GM18507 (cell line): ENCODE measurements around the gene FHOD3.
A peak's percentile ranks its signal among the peaks of the same experiment; 100 is the strongest.

Experiments
- DNase-seq: peaks from one replicate; pipeline ENCODE4 v3.0.0; 2011; ENCODE audit warnings: low read depth; ENCODE audit not compliant: insufficient read length; ENCODE audit errors: extremely low spot score
- FAIRE-seq: peaks from 2 replicates; lab custom pipeline; 2011; peaks lifted over from hg19 to GRCh38; lab: Jason Lieb, UNC

FHOD3 gene

DNA sequence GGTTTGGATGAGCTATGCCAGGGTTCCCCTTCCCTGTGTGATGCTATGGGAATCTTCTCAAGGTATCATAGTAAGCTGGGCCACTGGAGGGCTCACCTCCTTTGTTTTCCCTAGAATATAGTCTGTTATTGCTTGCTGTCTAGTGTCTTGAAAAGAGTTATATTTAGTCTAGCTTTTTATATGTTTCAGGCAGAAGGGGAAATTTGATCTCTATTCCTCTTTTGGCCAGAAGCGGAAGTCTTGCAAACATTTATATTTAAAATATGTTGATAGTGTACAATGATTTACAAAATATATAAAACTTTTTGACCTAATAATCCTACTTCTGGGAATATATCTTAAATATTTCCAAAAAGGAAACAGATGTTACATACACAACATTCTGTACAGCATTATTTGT lies 260.7 kb downstream of the FHOD3 start:
- no peak for DNase-seq
- no peak for FAIRE-seq

DNA sequence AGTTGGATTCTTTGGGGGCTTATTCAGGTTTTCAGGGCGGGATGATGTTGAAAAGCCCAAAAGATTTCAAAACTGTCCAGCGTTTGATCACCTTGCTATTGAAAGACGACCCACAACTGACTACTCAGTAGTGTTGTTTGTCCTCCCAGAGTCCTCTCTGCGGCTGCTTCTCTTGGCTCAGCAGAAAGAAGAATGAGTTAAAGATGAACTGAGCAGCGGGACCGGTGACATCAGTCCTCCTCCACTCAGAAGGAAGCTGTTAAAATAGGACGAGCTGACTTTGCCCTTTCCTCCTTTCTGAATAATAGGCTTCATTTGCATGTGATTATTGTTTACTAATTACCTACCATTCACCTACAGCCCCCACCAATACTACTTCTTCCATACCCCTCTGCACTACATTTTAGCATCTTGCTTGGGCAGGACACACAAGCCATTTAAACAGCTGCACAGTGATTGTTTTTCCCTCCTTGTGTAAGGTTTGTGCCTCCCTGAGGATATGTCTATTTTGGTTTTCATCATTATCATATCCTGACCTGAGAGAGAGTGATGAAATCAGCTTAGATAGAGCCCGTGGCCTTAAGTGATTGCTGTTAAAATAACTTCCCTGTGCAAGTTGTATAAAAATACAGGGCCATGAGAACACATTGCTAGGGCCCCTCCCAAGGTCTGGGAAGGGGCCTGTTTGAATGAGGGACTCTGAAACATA lies 261.8 kb downstream of the FHOD3 start:
- no peak for DNase-seq
- FAIRE-seq = no peak

DNA sequence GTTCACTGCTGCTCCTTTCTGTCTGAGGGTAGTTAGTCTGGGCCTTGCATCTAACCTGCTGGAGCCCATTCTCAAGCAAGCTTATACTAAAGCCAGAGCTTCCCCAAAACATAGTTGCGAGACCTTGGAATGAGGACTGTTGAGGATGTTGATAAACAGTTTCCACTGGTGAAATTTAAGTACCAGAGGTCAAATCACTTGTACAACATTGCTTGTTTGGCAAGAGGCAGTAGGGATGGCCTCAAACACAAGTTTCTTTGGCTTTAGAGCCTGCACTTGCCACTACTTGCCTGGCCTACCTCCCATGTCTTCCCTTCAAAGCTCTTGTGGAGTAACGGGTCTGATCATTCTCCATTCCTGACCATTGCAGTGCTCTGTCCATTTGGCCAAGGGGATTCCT lies 262.7 kb downstream of the FHOD3 start:
- no peak for FAIRE-seq

DNA sequence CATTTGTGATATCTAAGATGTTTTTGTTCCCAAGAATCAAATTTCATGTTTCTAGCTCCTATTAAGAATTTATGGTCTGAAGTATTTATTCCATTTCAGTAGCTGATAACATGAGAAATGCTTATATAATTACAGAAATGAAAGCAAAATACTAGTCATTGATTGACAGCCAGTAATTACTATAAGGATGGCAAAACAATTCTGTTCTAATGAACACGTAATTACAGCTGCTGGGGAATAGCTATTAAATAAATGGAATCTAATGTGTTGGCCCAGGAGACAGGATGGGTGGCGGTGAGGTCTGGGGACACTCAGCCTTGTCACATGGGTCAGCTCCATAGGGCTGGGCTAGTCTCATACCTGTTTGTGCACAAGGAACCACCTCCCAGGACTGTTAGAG lies 263.5 kb downstream of the FHOD3 start:
- no peak for FAIRE-seq
- no peak for DNase-seq

More for the DNA sequence above, 262.7 kb downstream of the FHOD3 start:
- DNase-seq = no peak

DNA sequence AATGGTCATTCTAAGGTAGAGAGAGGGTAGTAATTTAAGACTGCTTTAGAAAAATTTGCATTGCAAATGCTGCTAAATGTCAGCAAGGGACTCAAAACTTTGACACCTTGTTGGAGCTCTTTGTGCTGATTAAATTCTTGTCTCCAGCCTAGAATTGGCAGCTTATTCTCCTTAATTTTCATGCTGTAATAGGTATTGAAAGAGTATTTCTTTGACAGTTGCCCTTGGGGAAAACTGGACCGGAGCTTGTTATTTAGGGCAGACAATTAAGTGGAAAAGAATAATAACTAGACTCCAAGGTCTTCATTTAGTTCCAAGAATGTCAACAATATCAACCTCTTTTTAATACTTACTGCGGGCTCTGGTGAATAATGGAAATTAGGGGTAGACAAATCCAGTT lies 267.3 kb downstream of the FHOD3 start:
- FAIRE-seq = no peak
- no peak for DNase-seq

DNA sequence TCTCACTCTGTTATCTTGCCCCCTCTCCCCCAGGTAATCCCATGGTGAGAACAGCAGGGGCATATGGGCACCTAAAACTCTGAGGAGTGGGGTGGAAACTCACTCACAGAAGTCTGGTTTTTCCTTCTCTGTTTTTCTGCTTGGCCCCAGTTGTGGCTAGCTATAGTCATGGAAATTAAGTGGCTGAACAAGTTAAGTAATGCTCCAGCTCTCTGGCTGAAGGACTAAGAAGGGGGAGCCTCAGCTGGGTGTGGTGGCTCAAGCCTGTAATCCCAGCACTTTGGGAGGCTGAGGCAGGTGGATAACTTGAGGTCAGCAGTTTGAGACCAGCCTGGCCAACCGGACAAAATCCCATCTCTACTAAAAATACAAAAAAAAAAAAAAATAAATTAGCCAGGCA lies 270.3 kb downstream of the FHOD3 start:
- FAIRE-seq = no peak
- no peak for DNase-seq

DNA sequence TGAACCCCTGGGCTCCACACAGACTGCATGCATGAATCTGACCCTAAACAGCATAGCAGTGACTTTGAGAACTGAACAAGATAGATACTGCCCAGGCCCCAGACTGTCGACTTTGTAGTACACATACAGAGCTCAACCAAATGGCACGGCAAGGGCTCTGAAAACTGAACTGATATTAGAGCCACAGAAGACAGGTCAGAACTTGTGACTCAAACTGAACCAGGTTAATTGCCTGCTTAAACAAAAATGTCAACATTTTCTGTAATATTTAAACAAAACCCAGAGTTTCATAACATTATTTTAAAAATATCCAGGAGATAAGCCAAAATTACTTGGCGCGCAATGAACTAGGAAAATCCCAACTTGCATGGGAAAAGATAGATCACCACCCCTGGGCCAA lies 271.0 kb downstream of the FHOD3 start:
- FAIRE-seq = no peak
- no peak for DNase-seq

DNA sequence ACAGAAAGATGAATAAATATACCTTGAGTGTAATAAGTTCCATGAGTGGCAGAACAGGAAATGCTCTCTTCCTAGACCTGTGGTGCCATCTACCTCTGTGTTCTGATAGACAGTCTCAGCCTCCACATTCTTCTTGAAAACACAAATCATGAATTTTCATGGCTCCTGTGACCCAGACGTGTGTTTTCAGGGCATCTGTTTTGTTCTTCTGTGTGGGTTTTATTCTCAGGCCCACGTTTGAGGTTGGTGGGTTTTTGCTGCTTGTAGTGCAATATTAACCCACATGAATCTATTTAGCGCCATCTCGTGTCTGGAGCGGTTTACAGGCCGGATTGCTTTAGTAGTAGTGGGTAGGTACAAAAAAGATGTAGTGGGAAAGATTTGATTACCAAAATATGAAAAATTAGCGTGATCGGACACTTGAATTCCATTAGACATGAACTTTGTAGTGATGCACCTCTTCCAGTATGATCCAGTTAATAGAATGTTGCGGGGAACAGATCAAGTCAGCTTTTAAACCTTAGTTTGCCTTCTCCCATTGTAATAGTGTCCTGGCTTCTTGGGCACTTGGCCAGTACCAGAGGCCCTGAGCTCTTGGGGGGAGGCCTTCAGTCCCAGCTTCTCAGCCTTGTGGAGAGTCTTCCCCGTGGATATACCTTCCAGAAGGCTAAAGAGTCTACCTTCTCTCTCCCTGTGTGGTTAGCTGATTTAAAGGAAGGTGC lies 274.8 kb downstream of the FHOD3 start:
- DNase-seq = peak; percentile 15
- FAIRE-seq = peak; percentile 91

DNA sequence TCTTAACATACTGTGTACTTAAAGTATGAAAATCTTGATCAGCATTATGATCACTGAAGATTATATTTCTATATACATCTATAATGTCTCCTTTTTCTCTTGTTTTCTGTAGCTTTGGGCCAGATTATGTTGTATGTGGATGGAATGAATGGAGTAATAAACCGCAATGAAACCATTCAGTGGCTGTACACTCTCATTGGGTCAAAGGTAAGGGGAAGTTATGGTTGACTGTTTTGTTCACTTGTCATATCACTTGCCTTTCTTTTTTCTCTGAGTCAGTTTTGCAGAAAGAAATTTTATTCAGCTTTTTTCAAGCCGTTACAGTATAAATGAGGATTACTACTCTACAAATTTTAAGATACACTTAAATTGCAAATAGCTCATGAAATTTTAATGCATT lies 278.8 kb downstream of the FHOD3 start:
- DNase-seq (no peak), FAIRE-seq (no peak)

DNA sequence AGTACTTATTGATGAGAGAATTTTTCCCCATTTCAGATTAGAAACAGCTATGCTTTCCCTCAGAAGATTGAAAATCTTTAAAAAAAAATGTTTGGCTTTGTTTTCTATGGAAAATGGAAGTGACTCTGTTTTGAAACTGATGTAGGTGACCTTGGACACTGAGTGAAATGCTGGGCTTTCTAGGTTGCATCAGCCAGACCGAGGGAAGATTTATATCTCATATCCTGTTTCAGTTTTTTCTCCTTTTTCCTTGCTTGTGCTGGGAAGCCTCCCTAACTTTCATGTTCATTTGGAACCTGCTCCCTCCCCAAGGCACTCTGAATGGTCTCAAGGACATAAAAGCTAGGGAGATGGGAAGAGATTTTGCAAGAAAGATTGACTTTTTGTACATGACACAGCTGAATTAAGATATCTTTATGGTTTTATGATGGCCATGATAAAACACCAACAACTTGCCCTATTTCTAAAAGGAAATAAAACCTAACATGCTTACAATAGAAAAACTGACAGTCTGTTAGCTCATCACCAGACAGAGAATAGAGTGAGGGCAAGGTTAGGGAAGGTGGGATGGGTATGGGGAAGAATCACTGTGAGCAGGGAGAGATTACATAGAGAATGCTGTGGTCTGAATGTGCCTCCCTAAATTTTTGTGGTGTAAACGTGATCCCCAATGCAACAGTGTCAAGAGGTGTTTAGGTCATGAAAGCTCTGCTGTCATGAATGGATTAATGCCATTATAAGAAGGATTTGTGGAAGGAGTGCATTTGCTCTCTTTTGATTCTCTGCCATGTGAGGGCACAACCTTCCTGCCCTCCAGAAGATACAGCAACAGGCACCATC lies 281.6 kb downstream of the FHOD3 start:
- FAIRE-seq = no peak
- no peak for DNase-seq

DNA sequence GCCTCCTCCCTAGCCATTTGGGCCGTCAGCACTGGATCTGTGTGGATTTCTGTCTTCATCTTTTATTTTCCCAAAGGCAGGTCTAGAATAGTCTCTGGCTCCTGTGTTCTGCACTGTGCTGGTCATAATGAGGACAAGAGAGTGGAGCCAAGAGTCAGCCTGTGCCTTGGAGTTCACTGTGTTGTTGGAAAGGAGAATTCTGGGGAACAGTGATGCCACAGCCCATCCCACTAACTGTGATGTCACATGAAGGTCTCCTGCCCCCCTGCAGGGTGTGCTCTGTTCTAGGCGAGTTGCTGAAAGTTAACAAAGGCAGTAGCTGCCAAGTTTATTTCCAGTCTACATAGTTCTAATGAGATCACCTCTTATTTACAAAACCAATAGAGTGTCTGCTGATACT lies 282.8 kb downstream of the FHOD3 start:
- FAIRE-seq (no peak), DNase-seq (no peak)

DNA sequence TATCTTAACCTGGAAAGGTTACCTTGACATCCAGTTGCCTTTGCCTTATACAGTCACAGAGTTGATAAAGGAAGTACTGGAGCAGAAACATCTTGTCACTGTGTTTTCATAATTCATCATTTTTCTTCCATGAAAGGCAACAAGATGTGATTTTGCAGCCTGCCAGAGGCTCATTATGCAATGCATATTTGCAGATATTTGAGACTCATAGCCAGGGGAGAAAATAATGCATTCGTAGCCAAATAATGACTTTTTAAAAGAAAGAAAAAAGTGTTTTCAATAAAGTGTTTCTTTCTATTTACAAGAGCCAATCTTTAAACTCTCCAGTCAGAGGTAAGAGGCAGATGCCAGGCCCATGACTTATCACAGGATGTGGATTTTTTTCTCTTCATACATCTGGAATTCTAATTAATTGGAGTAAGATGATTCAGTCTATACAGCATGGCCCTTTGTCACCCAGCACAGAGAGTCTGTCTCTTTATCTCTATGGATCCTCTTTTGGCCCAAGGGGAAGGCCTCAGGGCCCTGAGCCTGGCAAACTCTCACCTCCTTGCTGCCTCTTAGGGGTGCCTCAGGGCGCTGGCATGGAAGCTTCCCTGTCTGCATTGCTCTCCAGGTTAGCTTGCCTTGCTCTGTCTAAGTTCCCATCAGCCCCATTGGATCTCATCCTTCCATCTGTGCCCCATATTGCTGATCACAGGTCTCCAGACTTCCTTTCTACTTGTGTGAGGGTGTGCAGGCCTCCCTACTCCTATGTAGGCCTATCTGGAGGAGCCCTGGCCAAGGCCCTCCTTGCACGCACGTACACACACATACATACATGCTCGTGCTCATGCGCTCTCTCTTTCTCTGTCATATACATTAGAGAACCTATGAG lies 283.6 kb downstream of the FHOD3 start:
- FAIRE-seq = no peak
- no peak for DNase-seq

DNA sequence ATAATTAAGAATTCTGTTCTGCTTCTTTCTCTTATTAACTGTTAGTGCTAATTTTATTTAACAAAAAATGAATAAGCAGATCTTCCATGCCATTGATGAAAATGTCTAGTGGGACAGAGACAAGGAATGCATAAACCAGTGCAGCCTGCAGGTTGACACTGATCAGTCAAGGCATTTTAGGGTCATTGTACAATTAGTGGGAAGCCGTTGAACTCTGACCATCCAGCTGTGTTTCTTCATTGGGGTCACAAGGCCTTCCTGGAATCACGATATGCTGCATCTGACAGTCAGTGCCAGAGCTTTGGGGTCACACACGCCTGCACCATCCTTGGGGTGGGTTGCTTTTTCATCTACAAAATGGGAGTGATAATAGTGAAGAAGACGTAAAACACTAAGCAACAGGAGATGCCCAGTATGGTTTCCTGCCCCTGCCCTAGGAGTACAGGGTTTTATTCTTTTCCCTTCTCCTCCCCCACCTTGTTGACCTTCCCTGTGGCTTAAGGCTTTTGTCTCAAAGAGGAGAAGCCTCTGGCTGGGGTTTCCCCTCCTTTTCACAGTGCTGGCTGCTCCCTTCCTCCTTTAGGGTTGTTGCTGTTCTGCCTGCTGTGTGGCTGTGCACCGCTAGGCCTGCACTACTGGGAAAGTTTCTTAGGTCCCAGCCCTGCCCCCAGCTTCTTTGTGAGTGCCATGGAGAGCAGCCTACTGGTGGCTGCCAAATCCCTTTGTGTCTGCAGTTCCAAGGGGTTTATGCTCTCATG lies 285.7 kb downstream of the FHOD3 start:
- DNase-seq (no peak), FAIRE-seq (peak; percentile 62)

DNA sequence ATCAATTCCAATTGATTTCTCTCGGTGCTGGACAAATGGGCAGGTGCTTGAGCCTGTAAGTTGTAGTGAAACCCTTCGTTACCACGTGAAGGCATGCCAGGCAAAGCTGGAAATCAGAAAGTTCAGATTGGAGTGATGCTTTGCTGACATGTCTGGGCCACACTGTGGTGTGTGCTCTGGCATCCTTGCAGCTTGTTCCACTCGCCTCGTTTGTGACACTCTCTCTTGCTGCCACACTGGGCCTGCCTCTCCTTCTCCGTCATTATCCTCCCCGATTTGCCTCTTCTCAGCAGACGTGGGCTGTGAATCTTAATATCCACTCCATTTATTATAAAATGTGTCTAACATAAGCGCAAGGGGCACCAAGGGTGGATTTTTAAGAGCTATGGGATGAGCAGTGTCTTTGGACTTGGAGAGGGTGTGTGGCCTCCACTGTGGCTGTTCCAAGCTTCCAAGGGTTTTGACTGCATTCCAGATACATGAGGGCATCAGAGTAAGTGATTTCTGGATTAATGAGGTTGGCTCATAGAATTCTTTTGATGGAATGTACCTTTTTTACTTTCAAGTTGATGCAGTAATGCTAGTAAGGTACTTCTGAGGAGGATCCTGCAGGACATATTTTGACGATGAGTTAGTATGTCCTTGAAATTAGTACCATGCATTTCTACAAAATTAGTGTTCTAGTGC lies 292.5 kb downstream of the FHOD3 start:
- DNase-seq (no peak), FAIRE-seq (no peak)

DNA sequence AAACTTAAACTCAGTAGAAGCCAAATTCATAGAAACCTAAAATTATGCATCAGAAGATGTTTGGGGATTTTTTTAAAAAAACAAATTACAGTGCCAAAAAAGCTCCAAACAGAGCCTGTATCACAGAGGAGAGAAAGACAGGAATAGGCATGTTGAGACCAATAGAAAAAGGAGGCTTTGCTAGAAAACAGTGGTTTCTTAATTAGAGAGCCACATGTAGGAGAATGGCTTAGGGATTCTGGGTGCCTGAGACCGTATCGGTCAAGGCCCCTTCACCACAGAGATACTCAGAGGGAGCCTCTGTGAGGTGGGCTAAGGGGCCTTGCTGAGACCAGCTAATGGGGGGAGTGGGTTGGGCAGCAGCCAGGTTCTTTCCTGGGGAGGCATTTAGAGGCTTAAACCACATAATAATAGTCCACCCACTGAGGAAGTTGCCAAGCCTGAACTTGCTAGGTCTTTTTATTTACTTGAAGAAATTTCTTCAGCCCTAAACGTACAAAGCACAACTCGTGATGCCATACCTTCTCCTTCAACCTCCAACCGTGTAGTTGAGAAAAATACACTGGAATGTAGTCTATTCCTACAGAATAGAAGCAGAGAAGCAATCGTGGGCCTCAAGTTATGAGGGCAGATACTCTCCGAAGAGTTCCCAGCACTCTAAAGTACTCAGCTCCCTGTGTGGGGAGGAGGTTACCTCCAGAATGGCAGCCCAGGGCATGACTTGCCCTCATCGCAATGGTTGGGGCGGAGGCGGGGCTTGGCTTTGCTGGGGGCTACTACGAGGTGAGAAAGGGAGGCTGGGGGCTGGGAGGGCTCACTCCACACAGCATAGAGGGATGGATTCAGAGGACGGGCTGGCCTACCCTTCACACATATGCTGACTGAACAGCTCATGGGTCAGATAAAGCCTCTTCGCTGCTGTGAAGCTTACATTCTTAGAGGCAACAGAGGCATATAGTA lies 293.4 kb downstream of the FHOD3 start:
- FAIRE-seq (no peak), DNase-seq (no peak)

DNA sequence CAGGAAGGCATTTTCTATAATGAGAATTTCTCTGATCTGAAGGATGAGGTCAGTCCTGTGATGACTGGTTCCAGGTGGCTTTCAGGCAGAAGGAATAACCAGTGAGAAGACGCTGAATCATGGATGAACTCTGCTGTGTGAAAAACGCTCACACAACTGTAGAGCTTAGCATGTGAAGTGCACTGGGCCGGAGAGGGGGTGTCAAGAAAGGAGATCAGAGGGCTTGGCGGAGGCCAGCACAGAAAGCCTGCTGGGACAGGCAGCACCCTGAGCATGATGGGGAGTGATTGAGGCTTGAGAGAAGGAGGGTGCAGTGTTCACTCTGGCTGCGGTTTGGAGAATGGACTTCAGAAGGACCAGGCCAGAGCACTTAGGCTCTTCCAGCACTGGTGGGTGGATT lies 294.8 kb downstream of the FHOD3 start:
- no peak for FAIRE-seq
- no peak for DNase-seq

DNA sequence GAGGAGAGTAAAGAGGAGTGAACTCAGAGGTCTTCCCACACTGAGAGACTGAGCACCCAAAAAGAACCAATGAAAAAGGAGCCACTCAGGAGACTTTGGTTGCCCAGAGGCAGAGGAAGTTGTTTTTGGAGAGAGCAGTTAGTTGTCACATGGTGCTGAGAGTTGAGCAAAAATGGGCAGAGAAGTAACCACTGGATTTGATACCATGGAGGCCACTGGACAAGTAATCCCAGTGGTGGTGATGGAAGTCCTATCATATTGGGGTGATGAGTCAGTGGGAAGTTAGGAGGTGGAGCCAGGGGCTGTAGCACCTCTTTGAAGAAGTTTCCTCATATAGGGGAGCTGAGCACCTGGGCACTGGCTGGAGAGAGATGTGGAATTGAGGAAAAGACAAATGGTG lies 295.5 kb downstream of the FHOD3 start:
- DNase-seq (no peak), FAIRE-seq (no peak)
